ENCODE results near the gene ADM5. TPM values are rescaled to one million over a fixed set of nuclear protein-coding genes. Genes with fewer than 3 reads are reported as not detected.
A peak's percentile ranks its signal among the peaks of the same experiment; 100 is the strongest.

ADM5 gene
- total RNA-seq, 1 donor, result 1.9 TPM

- DNase-seq (ENCODE audit: low read depth in 2 of 3, low spot score in 2 of 3), result no peak
Measured at GRCh38 chr19:49678985-49679770, 10.2 kb upstream of the ADM5 start.

GRCh38 chr19:49679771-49680413 lies 9.5 kb upstream of the ADM5 start:
- DNase-seq (ENCODE audit: low read depth in 2 of 3, low spot score in 2 of 3), result no peak

GRCh38 chr19:49680421-49681351 lies 8.7 kb upstream of the ADM5 start:
- DNase-seq (ENCODE audit: low read depth in 2 of 3, low spot score in 2 of 3), result peak; percentile 84 to 94 (median 87)

- no peak for DNase-seq (ENCODE audit: low read depth in 2 of 3, low spot score in 2 of 3)
Measured at GRCh38 chr19:49681830-49682229, 7.6 kb upstream of the ADM5 start.

- no peak for DNase-seq (ENCODE audit: low read depth in 2 of 3, low spot score in 2 of 3)
Measured at GRCh38 chr19:49682274-49682673, 7.1 kb upstream of the ADM5 start.

- no peak for DNase-seq (ENCODE audit: low read depth in 2 of 3, low spot score in 2 of 3)
Measured at GRCh38 chr19:49683814-49684250, 5.6 kb upstream of the ADM5 start.

GRCh38 chr19:49684251-49684982 lies 5.0 kb upstream of the ADM5 start:
- no peak for DNase-seq (ENCODE audit: low read depth in 2 of 3, low spot score in 2 of 3)

- DNase-seq (ENCODE audit: low read depth in 2 of 3, low spot score in 2 of 3), result no peak
Measured at GRCh38 chr19:49684983-49685553, 4.3 kb upstream of the ADM5 start.

- DNase-seq (ENCODE audit: low read depth in 2 of 3, low spot score in 2 of 3), result no peak
Measured at GRCh38 chr19:49685845-49686332, 3.5 kb upstream of the ADM5 start.

- DNase-seq (ENCODE audit: low read depth in 2 of 3, low spot score in 2 of 3), result no peak
Measured at GRCh38 chr19:49686503-49687088, 2.8 kb upstream of the ADM5 start.

- DNase-seq (ENCODE audit: low read depth in 2 of 3, low spot score in 2 of 3), result no peak
Measured at GRCh38 chr19:49687150-49687549, 2.2 kb upstream of the ADM5 start.

- DNase-seq (ENCODE audit: low read depth in 2 of 3, low spot score in 2 of 3), result no peak
Measured at GRCh38 chr19:49687566-49688316, 1.7 kb upstream of the ADM5 start.

- DNase-seq (ENCODE audit: low read depth in 2 of 3, low spot score in 2 of 3), result no peak
Measured at GRCh38 chr19:49688531-49689132, 762 bp upstream of the ADM5 start.

GRCh38 chr19:49690079-49690655 lies 773 bp downstream of the ADM5 start:
- no peak for DNase-seq (ENCODE audit: low read depth in 2 of 3, low spot score in 2 of 3)

GRCh38 chr19:49690656-49691242 lies 1.4 kb downstream of the ADM5 start, which contains the start of gene CPT1C:
TSS of gene CPT1C (plus strand) at chr19:49691116. CDS start at chr19:49692253, 1,137 bp downstream.
- peak in 1 of 3 donors; percentile 20 for DNase-seq (ENCODE audit: low read depth in 2 of 3, low spot score in 2 of 3)

GRCh38 chr19:49691243-49692146 lies 2.1 kb downstream of the ADM5 start:
- peak in 2 of 3 donors; percentile 40 to 47 for DNase-seq (ENCODE audit: low read depth in 2 of 3, low spot score in 2 of 3)

GRCh38 chr19:49692147-49692506 lies 2.7 kb downstream of the ADM5 start:
- no peak for DNase-seq (ENCODE audit: low read depth in 2 of 3, low spot score in 2 of 3)
